ENCODE measurements around the gene MFAP2.

Gene MFAP2

GRCh38 chr1:17014671-17015567, 34.5 kb upstream of the MFAP2 start:
- H3K4me3 ChIP-seq (ENCODE audit: low read depth, low read length), result no peak overlapping the region
- TF ChIP-seq CTCF (IDR thresholded peaks at IDR 0.05; ENCODE audit: control insufficient read depth, extremely low read depth, insufficient read depth), result no peak
- DNase-seq (ENCODE audit: low read depth), result no peak

- H3K4me3 ChIP-seq (ENCODE audit: low read depth, low read length), result no peak overlapping the region
- TF ChIP-seq CTCF (IDR thresholded peaks at IDR 0.05; ENCODE audit: control insufficient read depth, extremely low read depth, insufficient read depth), result no peak
- DNase-seq (ENCODE audit: low read depth), result no peak
Measured at GRCh38 chr1:17013491-17014320, 33.3 kb upstream of the MFAP2 start.

- DNase-seq (ENCODE audit: low read depth), result no peak
- no peak overlapping the region for H3K4me3 ChIP-seq (ENCODE audit: low read depth, low read length)
- TF ChIP-seq CTCF (IDR thresholded peaks at IDR 0.05; ENCODE audit: control insufficient read depth, extremely low read depth, insufficient read depth), result no peak
Measured at GRCh38 chr1:17012775-17013490, 32.5 kb upstream of the MFAP2 start.

GRCh38 chr1:17011439-17012307, 31.3 kb upstream of the MFAP2 start, which contains the start of gene ATP13A2:
TSS of gene ATP13A2 (minus strand) at chr1:17011928. CDS start at chr1:17011738, 190 bp downstream.
- TF ChIP-seq CTCF (IDR thresholded peaks at IDR 0.05; ENCODE audit: control insufficient read depth, extremely low read depth, insufficient read depth), result no peak
- H3K4me3 ChIP-seq (ENCODE audit: low read depth, low read length), result peak within 1 kb of the TSS; percentile 64
- DNase-seq (ENCODE audit: low read depth), result peak; percentile 33

GRCh38 chr1:17011092-17011438, 30.6 kb upstream of the MFAP2 start:
- TF ChIP-seq CTCF (IDR thresholded peaks at IDR 0.05; ENCODE audit: control insufficient read depth, extremely low read depth, insufficient read depth), result no peak
- H3K4me3 ChIP-seq (ENCODE audit: low read depth, low read length), result peak overlapping the region; percentile 64
- DNase-seq (ENCODE audit: low read depth), result no peak

GRCh38 chr1:17009706-17010105, 29.3 kb upstream of the MFAP2 start:
- H3K4me3 ChIP-seq (ENCODE audit: low read depth, low read length), result no peak overlapping the region
- DNase-seq (ENCODE audit: low read depth), result no peak
- TF ChIP-seq CTCF (IDR thresholded peaks at IDR 0.05; ENCODE audit: control insufficient read depth, extremely low read depth, insufficient read depth), result no peak
